HCT116 (cell line): Measurements from ENCODE around the gene DDRGK1.

Experiments used
- CEBPB ChIP-seq: IDR thresholded peaks from 2 replicates; pipeline ENCODE4 v1.6.1; 2012; ENCODE audit warnings: low read depth
- CTCF ChIP-seq, 3 experiments: fragments of 200-600 bp in 1 of 3; sonication (generic) in 1 of 3; IDR thresholded peaks in 2 of 3; conservative IDR thresholded peaks in 1 of 3; 2 replicates each; pipeline ENCODE4 v1.5.1; 2012 to 2017; ENCODE audit warnings: low read depth in 2 of 3, low read length in 2 of 3, antibody characterized with exemption in 1 of 3, borderline replicate concordance in 1 of 3, control low read depth in 1 of 3, mild to moderate bottlenecking in 1 of 3, mixed read lengths in 1 of 3, mixed run types in 1 of 3, moderate library complexity in 1 of 3; ENCODE audit not compliant: insufficient read depth in 1 of 3
- EZH2 ChIP-seq: fragments of 200-600 bp; sonication (generic); IDR thresholded peaks from 2 replicates; pipeline ENCODE4 v1.6.1; 2017; ENCODE audit warnings: antibody characterized with exemption, mixed run types
- EZH2phosphoT487 ChIP-seq: fragments of 200-600 bp; IDR thresholded peaks from 2 replicates; pipeline ENCODE4 v1.6.1; 2018; ENCODE audit warnings: antibody characterized with exemption, borderline replicate concordance
- FOSL1 ChIP-seq: IDR thresholded peaks from 2 replicates; pipeline ENCODE4 v1.6.1; 2012; ENCODE audit warnings: low read depth
- JUND ChIP-seq: IDR thresholded peaks from 2 replicates; pipeline ENCODE4 v1.6.1; 2012
- POLR2A ChIP-seq: IDR thresholded peaks from 2 replicates; pipeline ENCODE4 v1.7.0; 2011; ENCODE audit warnings: borderline replicate concordance; ENCODE audit not compliant: insufficient read depth, insufficient read length; ENCODE audit errors: extremely low read depth
- POLR2AphosphoS5 ChIP-seq: IDR thresholded peaks from 2 replicates; pipeline ENCODE4 v1.6.1; 2011; ENCODE audit warnings: mild to moderate bottlenecking, low read depth, low read length, moderate library complexity
- RAD21 ChIP-seq: IDR thresholded peaks from 2 replicates; pipeline ENCODE4 v1.6.1; 2012; ENCODE audit warnings: low read depth, mild to moderate bottlenecking
- REST ChIP-seq: IDR thresholded peaks from 2 replicates; pipeline ENCODE4 v1.6.1; 2012; ENCODE audit warnings: low read depth
- SIN3A ChIP-seq: IDR thresholded peaks from 2 replicates; pipeline ENCODE4 v1.6.1; 2012; ENCODE audit warnings: low read depth
- TCF7L2 ChIP-seq: IDR thresholded peaks from 2 replicates; pipeline ENCODE4 v1.7.0; 2011; ENCODE audit warnings: borderline replicate concordance, inconsistent platforms; ENCODE audit not compliant: insufficient read depth, insufficient read length; ENCODE audit errors: extremely low read depth
- ZNF274 ChIP-seq: fragments of 200-500 bp; sonication (Bioruptor generic); IDR thresholded peaks from 2 replicates; pipeline ENCODE4 v1.6.1; 2014; ENCODE audit warnings: mild to moderate bottlenecking, low read depth, low read length, inconsistent platforms
- TF ChIP-seq, protein P1 (sequence below): IDR thresholded peaks from 2 replicates; pipeline ENCODE4 v1.6.1; 2012

GRCh38 chr20:3203315-3204123 lies 963 bp downstream of the DDRGK1 start:
- TF ChIP-seq CTCF (IDR thresholded peaks at IDR 0.05 in 2 of 3, conservative IDR thresholded peaks at IDR 0.05 in 1 of 3; ENCODE audit: borderline replicate concordance in 1 of 3, insufficient read depth in 1 of 3, low read depth in 2 of 3, low read length in 2 of 3) (no peak), POLR2A (no peak), RAD21 (no peak), EZH2 (no peak), EZH2phosphoT487 (no peak), POLR2AphosphoS5 (no peak), JUND (no peak), ZNF274 (no peak), CEBPB (no peak), FOSL1 (no peak), REST (no peak), SIN3A (no peak), TCF7L2 (no peak)
- TF ChIP-seq, protein P1, sequence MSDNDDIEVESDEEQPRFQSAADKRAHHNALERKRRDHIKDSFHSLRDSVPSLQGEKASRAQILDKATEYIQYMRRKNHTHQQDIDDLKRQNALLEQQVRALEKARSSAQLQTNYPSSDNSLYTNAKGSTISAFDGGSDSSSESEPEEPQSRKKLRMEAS = no peak
